PFSK-1 (cell line): Measurements from ENCODE around the gene PAQR5.

ENCODE experiments used
- FOXP2 ChIP-seq: optimal IDR thresholded peaks from 2 replicates; pipeline ENCODE3; 2011; ENCODE audit warnings: borderline replicate concordance, control low read depth, inconsistent platforms; ENCODE audit not compliant: insufficient read depth; ENCODE audit errors: extremely low read length, extremely low read depth
- POLR2AphosphoS5 ChIP-seq: IDR thresholded peaks from 2 replicates; pipeline ENCODE4 v1.6.1; 2012; ENCODE audit warnings: low read depth, mild to moderate bottlenecking, control low read depth, low read length, moderate library complexity
- REST ChIP-seq, 2 experiments: IDR thresholded peaks; 2 replicates each; pipeline versions ENCODE4 v1.6.1 to v1.8.0; 2011 to 2012; ENCODE audit warnings: low read depth in 2 of 2, low read length in 2 of 2, control low read depth in 1 of 2, inconsistent platforms in 1 of 2, mild to moderate bottlenecking in 1 of 2, moderate library complexity in 1 of 2; ENCODE audit not compliant: insufficient read depth in 1 of 2
- SIN3A ChIP-seq: IDR thresholded peaks from 2 replicates; pipeline ENCODE4 v1.6.1; 2012; ENCODE audit warnings: mild to moderate bottlenecking, low read length, moderate library complexity, borderline replicate concordance; ENCODE audit not compliant: insufficient read depth
- TAF1 ChIP-seq: IDR thresholded peaks from 2 replicates; pipeline ENCODE4 v1.6.1; 2012; ENCODE audit warnings: low read length, control low read depth, borderline replicate concordance; ENCODE audit not compliant: insufficient read depth

Gene PAQR5

DNA sequence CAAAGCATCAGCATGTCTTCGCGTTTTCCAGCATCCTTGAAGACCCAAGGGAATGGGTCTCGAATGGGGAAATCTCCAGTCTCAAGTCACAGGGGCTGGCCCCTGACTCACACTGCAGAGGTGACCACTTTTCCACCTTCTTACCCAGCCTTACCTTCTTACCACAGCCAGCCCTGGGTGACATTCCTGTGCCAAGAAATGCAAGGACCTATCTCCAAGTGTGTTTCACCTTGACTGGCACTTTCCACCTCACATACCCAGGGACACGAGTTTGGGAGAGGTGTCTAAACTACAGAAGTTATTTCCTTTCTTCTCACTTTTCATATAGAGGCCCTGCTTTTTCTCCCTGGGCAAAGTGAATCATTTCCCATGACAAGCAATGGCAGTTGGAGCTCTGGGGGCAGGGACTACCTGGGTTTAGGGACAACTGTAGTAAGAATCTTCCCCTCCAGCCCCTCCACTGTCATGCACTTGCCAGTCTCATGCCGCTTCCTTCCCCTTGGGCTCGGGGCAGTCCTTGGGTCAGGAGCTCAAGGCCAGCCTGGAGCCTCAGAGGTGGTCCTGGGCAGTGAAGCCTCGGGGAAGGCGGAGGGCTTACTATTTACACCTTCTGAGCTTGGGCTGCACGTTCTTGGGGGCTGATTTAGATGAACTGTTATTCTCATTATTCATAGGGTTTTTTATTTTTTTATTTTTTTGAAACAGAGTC lies 16.8 kb downstream of the PAQR5 start:
- no peak for TF ChIP-seq FOXP2

DNA sequence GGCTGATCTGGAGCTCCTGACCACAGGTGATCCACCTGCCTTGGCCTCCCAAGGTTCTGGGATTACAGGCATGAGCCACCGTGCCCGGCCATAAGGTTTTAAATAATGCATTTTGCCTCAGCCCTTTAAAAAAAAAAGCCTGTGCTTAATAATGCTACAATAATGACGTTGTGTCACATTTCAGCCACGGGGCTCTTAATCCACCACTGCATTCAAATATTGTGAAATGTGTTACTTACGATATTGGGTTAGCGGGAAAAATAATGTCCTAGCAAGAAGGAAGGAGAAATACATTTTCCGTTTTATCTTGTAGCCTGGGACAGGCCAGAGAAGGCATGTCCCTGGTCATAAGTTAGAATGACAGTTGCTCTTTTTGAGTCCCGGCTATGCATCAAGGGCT lies 17.6 kb downstream of the PAQR5 start:
- TF ChIP-seq POLR2AphosphoS5 = no peak
- TF ChIP-seq TAF1 = no peak

- TF ChIP-seq TAF1 (no peak), POLR2AphosphoS5 (no peak), SIN3A (no peak), REST (IDR thresholded peaks at IDR 0.05; ENCODE audit: insufficient read depth in 1 of 2, low read depth in 2 of 2, low read length in 2 of 2) (no peak), FOXP2 (no peak)
These were observed 18.7 kb downstream of the PAQR5 start for GRCh38 chr15:69317392-69317841.

DNA sequence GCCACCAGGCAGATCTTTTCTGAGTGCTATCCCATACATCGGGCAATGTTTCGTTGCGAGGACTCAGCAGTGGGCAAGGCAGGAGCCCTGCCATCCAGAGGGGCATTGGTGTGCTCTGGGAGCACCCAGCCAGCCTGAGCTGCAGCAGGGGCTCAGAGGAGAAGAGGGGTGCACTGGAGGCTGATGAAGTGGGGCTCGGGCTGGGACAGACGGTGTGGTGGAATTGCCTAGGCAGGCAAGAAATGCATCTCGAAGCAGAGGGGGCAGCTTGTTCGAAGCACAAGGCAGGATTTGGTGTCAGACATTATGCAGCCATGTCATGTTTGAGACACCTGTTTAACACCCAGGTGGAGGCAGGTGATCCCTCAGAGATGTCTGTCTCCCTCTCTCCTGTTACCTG lies 19.3 kb downstream of the PAQR5 start:
- TF ChIP-seq REST (IDR thresholded peaks at IDR 0.05; ENCODE audit: insufficient read depth in 1 of 2, low read depth in 2 of 2, low read length in 2 of 2) = no peak

GRCh38 chr15:69319384-69320375 lies 21.0 kb downstream of the PAQR5 start:
- TF ChIP-seq SIN3A (no peak), TAF1 (no peak), POLR2AphosphoS5 (no peak), REST (IDR thresholded peaks at IDR 0.05; ENCODE audit: insufficient read depth in 1 of 2, low read depth in 2 of 2, low read length in 2 of 2) (no peak), FOXP2 (no peak)

DNA sequence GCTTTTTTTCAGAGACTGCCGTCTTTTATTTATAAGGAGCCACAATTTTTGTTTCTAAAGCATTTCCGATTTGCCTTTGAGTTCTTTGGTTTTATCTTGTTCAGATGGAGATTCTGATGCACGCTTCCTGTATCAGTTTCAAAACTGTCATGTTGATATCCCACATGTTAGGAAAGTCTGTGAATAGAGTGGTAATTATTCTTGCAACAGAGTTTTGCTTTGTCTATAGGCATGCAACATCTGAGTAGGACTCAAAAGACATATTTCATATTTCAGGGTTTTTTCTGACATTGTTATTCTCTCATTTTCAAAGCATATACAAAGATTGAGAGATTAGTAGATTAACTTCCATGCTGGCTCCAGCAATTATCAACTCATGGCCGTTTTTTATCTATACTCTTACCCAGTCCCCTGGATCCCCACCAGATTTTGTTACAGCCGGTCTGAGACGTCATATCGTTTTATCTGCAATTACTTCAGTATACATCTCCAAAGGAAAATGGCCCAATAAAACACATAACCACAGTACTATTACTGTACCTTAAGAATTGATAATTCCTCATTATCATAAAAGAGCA lies 22.4 kb downstream of the PAQR5 start:
- TF ChIP-seq REST (IDR thresholded peaks at IDR 0.05; ENCODE audit: insufficient read depth in 1 of 2, low read depth in 2 of 2, low read length in 2 of 2) (no peak), TAF1 (no peak), POLR2AphosphoS5 (no peak), FOXP2 (no peak), SIN3A (no peak)
